CD8-positive, alpha-beta memory T cell (primary cell): ENCODE results near the gene CCDC112. TPM values are rescaled to one million over a fixed set of nuclear protein-coding genes. Genes with fewer than 3 reads are reported as not detected.

Experiments used
- CTCF ChIA-PET: fragments of 350-600 bp; sonication (Branson Sonifier 250); formaldehyde crosslinking; loops from one replicate; lab custom pipeline; 2021; ENCODE audit warnings: antibody characterized with exemption; lab: Charles Lee
- POLR2A ChIA-PET: fragments of 350-600 bp; sonication (Branson Sonifier 250); formaldehyde crosslinking; loops from one replicate; lab custom pipeline; 2021; ENCODE audit warnings: antibody characterized with exemption; lab: Charles Lee
- DNase-seq, 5 donors: peaks; one replicate each; pipeline versions ENCODE4 v3.0.0 to v3.0.0-alpha.2; 2020 to 2022; ENCODE audit warnings: mixed read lengths in 1 of 5
- H3K27ac ChIP-seq: one replicate; pipeline ENCODE4 v1.7.0; 2013; ENCODE audit warnings: low read depth, mild to moderate bottlenecking, low read length, moderate library complexity
- H3K27me3 ChIP-seq: 2 replicates; pipeline ENCODE4 v1.7.0; 2013; ENCODE audit warnings: low read length, mild to moderate bottlenecking; ENCODE audit not compliant: insufficient read depth, poor library complexity, severe bottlenecking
- H3K36me3 ChIP-seq: 2 replicates; pipeline ENCODE4 v1.7.0; 2013; ENCODE audit warnings: mild to moderate bottlenecking, low read length, moderate library complexity; ENCODE audit not compliant: insufficient read depth
- H3K4me1 ChIP-seq: 2 replicates; pipeline ENCODE4 v1.7.0; 2013; ENCODE audit warnings: mild to moderate bottlenecking, low read length, moderate library complexity; ENCODE audit not compliant: insufficient read depth
- H3K4me3 ChIP-seq: 2 replicates; pipeline ENCODE4 v1.7.0; 2013; ENCODE audit warnings: mild to moderate bottlenecking, low read length
- H3K9me3 ChIP-seq: 2 replicates; pipeline ENCODE4 v1.7.0; 2013; ENCODE audit warnings: mild to moderate bottlenecking, low read length
- H3K27ac Mint-ChIP-seq, 8 donors: one replicate each; pipeline ENCODE4 v1.8.0; 2020 to 2021; ENCODE audit warnings: mixed read lengths in 8 of 8, mild to moderate bottlenecking in 6 of 8, inconsistent platforms in 3 of 8, moderate library complexity in 3 of 8
- H3K27me3 Mint-ChIP-seq, 2 donors: one replicate each; pipeline ENCODE4 v1.8.0; 2020 to 2021; ENCODE audit warnings: mixed read lengths in 2 of 2, mild to moderate bottlenecking in 1 of 2, moderate library complexity in 1 of 2
- H3K36me3 Mint-ChIP-seq, 3 donors: one replicate each; pipeline ENCODE4 v1.8.0; 2020 to 2021; ENCODE audit warnings: mixed read lengths in 3 of 3, inconsistent platforms in 1 of 3, mild to moderate bottlenecking in 1 of 3
- H3K4me1 Mint-ChIP-seq, 3 donors: one replicate each; pipeline ENCODE4 v1.8.0; 2020 to 2021; ENCODE audit warnings: mixed read lengths in 3 of 3, inconsistent platforms in 1 of 3, mild to moderate bottlenecking in 1 of 3
- H3K4me3 Mint-ChIP-seq, 7 donors: one replicate each; pipeline ENCODE4 v1.8.0; 2020 to 2021; ENCODE audit warnings: mixed read lengths in 7 of 7, mild to moderate bottlenecking in 6 of 7, moderate library complexity in 4 of 7, inconsistent platforms in 2 of 7
- H3K9me3 Mint-ChIP-seq, 5 donors: one replicate each; pipeline ENCODE4 v1.8.0; 2020 to 2022; ENCODE audit warnings: mixed read lengths in 5 of 5, mild to moderate bottlenecking in 3 of 5, moderate library complexity in 2 of 5, inconsistent platforms in 1 of 5
- polyA plus RNA-seq: library from polyadenylated mRNA; unstranded; fragments of 300-500 nt; fragmentation: Illumina TruSeq; gene quantifications from one replicate; pipeline ENCODE4 v1.2.3, GENCODE V29; 2021
- total RNA-seq, 2 experiments: library from RNA; stranded (reverse); gene quantifications; one replicate each; pipeline ENCODE4 v1.2.3, GENCODE V29; 2021

Gene CCDC112
- total and polyA plus RNA-seq, 3 experiments from 2014 or later, result 1.6 to 4.8 (median 2.2) TPM

DNA sequence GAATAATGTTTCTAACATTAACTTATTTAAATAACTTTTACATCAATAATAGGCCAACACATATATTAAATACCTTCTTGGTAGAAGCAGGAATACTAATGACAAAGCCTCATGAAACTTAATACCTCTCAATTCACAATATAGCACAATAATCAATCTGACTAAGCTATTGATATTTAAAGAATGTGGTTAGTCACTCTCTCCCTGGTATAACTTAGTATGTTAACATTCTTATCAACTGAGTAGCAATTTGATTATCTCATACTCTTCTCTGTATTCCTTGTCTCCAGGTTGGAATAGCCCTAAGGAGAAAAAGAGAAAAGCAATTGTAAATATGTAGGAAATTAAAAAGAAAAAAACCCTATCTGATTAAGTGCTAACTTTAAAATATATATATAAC lies 28.8 kb downstream of the CCDC112 start:
- CTCF ChIA-PET, result no interaction called here
- no peak for DNase-seq
- Histone ChIP-seq H3K36me3 (no peaks in the 10 kb centered on the region), H3K4me3 (no peak overlapping the region), H3K27ac (no peak overlapping the region), H3K27me3 (no peaks in the 10 kb centered on the region), H3K4me1 (no peaks in the 10 kb centered on the region), H3K9me3 (no peaks in the 10 kb centered on the region)
- H3K4me1 Mint-ChIP-seq, result peaks cover 8 to 12% (median 9%) of the 10 kb centered on the region in 3 donors
- no peaks in the 10 kb centered on the region for H3K27me3 Mint-ChIP-seq
- POLR2A ChIA-PET, result no interaction called here
- no peak overlapping the region for H3K27ac Mint-ChIP-seq
- H3K4me3 Mint-ChIP-seq, result no peak overlapping the region
- H3K9me3 Mint-ChIP-seq, result peaks cover 0 to 9% (median 0%) of the 10 kb centered on the region in 5 donors
- H3K36me3 Mint-ChIP-seq, result peaks cover 0 to 8% (median 7%) of the 10 kb centered on the region in 3 donors

DNA sequence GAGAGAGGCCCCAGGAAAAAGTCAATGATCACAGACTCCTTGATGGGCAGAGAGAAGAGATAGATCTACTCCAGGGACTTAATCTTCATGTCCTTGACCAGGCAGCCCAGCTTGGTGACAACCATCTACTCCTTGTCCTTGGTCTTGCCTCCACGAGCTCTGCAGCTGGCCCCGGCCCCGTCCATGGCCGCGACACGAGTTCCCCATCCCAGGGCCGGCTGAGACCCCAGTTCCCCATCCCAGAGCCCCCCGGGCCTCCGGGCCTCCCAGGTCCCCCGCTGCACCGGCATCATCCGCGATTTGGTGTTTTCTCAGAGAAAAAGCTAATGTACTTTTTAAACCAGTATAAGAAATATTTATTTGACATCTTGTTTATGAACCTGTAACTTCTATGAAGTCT lies 31.2 kb downstream of the CCDC112 start:
- Histone ChIP-seq H3K27ac (no peak overlapping the region), H3K9me3 (no peaks in the 10 kb centered on the region), H3K36me3 (no peaks in the 10 kb centered on the region), H3K4me3 (no peak overlapping the region), H3K27me3 (no peaks in the 10 kb centered on the region), H3K4me1 (peaks cover 17% of the 10 kb centered on the region)
- Mint-ChIP-seq H3K4me3 (no peak overlapping the region), H3K27ac (no peak overlapping the region), H3K27me3 (no peaks in the 10 kb centered on the region), H3K36me3 (peaks cover 0 to 11% (median 2%) of the 10 kb centered on the region in 3 donors), H3K4me1 (peaks cover 26 to 33% (median 29%) of the 10 kb centered on the region in 3 donors), H3K9me3 (peaks cover 0 to 9% (median 0%) of the 10 kb centered on the region in 5 donors)
- POLR2A ChIA-PET, result no interaction called here
- DNase-seq, result no peak
- CTCF ChIA-PET, result no interaction called here

DNA sequence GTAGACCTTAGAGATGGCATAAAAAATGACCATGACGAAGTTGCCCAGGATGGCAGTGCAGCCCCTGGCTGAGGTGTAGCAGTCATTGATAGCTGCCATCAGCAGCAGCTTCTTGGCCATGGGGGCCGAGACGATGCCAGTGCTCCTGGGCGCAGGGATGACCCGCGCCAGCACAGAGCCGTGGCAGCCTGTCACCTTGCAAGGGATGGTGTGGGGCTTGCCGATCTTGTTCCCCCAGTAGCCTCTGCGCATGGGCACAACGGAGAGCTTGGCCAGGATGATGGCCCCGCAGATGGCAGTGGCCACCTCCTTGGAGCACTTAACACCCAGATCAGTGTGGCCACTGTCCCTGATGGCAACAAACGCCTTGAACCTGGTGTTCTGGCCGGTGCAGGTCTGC lies 31.7 kb downstream of the CCDC112 start:
- no peak for DNase-seq
- Mint-ChIP-seq H3K9me3 (peaks cover 0 to 9% (median 0%) of the 10 kb centered on the region in 5 donors), H3K4me3 (no peak overlapping the region), H3K27me3 (no peaks in the 10 kb centered on the region), H3K27ac (peak overlapping the region in 1 of 8 donors; percentile 31), H3K36me3 (peaks cover 0 to 12% (median 1%) of the 10 kb centered on the region in 3 donors), H3K4me1 (peaks cover 29 to 37% (median 33%) of the 10 kb centered on the region in 3 donors)
- Histone ChIP-seq H3K9me3 (no peaks in the 10 kb centered on the region), H3K36me3 (no peaks in the 10 kb centered on the region), H3K27ac (no peak overlapping the region), H3K27me3 (no peaks in the 10 kb centered on the region), H3K4me3 (no peak overlapping the region), H3K4me1 (peaks cover 17% of the 10 kb centered on the region)
- POLR2A ChIA-PET, result no interaction called here
- CTCF ChIA-PET, result no interaction called here

DNA sequence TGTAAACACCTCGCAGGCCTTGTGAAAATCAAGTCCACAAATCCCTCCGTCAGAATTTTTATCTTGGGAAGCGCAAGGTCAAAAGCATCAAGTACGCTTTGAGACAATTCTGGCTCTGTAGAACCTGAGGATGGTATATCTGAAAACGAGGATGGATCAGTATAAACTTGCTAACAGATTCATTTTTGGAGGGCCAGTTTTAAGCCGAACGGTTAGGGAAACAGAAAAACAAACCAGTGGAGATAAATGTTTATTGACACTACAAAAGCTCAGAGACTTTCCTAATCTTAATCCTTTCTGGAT lies 33.4 kb downstream of the CCDC112 start:
- H3K36me3 ChIP-seq, result no peaks in the 10 kb centered on the region
- CTCF ChIA-PET, result no interaction called here
- peaks cover 0 to 9% (median 0%) of the 10 kb centered on the region in 5 donors for H3K9me3 Mint-ChIP-seq
- peaks cover 0 to 20% (median 0%) of the 10 kb centered on the region in 3 donors for H3K36me3 Mint-ChIP-seq
- POLR2A ChIA-PET, result no interaction called here
- H3K9me3 ChIP-seq, result no peaks in the 10 kb centered on the region
- H3K4me3 ChIP-seq, result peak overlapping the region; percentile 72
- no peak for DNase-seq
- peak overlapping the region; percentile 69 for H3K27ac ChIP-seq
- H3K27me3 ChIP-seq, result no peaks in the 10 kb centered on the region
- peaks cover 29% of the 10 kb centered on the region for H3K4me1 ChIP-seq
- no peaks in the 10 kb centered on the region for H3K27me3 Mint-ChIP-seq
- peak overlapping the region; percentile 93 to 99 (median 95) for H3K4me3 Mint-ChIP-seq
- peak overlapping the region; percentile 31 to 99 (median 94) for H3K27ac Mint-ChIP-seq
- H3K4me1 Mint-ChIP-seq, result peaks cover 45 to 55% (median 49%) of the 10 kb centered on the region in 3 donors

DNA sequence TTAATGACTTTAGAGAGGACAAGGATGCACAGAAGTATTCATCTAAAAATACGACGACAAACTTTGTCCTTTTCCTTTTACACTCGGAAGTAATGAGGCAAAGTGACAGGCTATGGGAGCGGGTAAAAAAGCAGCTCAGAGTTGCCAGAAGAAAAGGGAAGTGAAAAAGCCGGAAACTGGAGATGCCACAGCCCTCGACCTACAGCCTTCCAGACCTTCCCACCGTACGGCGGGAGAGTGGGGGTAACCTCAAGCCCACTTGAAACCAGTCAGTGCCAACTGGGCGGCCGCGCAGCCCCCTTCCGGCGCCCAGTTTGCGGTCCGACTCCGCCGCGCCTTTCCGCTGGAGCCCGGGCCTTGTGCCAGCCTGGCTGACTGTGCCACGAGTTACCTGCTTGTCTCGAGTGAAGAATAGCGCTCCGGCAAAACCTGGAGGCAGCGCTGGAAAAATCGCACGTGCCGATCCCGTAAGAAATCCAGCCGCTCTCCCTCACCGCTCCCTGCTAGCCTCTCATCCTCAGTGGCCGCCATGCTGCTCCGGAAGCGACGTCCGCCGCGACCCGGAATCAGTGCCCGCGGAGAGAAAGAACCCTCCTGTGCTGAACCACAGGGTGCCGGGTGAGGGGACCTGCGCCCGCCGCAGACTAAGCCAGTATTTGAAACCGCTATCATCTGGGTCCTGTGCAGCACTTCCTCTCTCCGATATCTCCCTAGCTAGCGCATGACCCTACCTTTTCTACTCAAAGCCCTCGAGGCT lies 34.0 kb downstream of the CCDC112 start, which contains the start of gene PGGT1B:
Gene PGGT1B, minus strand, starts transcription at position 557 of the 757 bp plus-strand sequence. Its CDS starts 26 bp downstream, at position 531.
- Mint-ChIP-seq H3K4me3 (peak within 1 kb of the TSS; percentile 93 to 99 (median 95)), H3K27ac (peak within 1 kb of the TSS; percentile 31 to 99 (median 94))
- CTCF ChIA-PET, result interaction anchor here (1.0 to 1.6 kb wide), 3 partner anchors 33 to 362 kb away, joined by 3 to 4 read pairs (median 3); no protein-coding TSS in a partner anchor

DNA sequence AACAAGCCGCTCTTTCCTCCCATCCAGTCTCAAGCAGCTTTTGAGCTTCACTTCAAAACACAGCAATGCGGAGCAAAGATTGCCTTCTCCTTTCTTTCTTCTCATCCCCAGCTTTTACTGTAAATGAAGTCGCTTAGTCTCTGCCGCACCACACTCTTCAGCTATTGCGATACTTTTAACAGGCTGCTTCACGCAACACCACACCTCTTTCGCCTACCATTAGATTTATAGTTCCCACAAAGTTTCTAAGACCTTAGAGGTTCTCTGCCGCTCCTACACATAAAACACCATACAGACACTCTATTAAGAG lies 34.5 kb downstream of the CCDC112 start:
- peak overlapping the region; percentile 72 for H3K4me3 ChIP-seq
- peak overlapping the region; percentile 31 to 99 (median 94) for H3K27ac Mint-ChIP-seq
- H3K27me3 ChIP-seq, result no peaks in the 10 kb centered on the region
- no peaks in the 10 kb centered on the region for H3K9me3 ChIP-seq
- H3K4me3 Mint-ChIP-seq, result peak overlapping the region; percentile 93 to 99 (median 95)
- H3K36me3 ChIP-seq, result no peaks in the 10 kb centered on the region
- POLR2A ChIA-PET, result interaction anchor here (0.6 to 1.5 kb wide), 2 partner anchors 34 to 282 kb away, joined by 4 to 6 read pairs; partner anchors contain the start of genes CCDC112 and FEM1C
- peaks cover 0 to 9% (median 0%) of the 10 kb centered on the region in 5 donors for H3K9me3 Mint-ChIP-seq
- no peak for DNase-seq
- peaks cover 50 to 64% (median 57%) of the 10 kb centered on the region in 3 donors for H3K4me1 Mint-ChIP-seq
- H3K27ac ChIP-seq, result peak overlapping the region; percentile 69
- peaks cover 29% of the 10 kb centered on the region for H3K4me1 ChIP-seq
- CTCF ChIA-PET, result interaction anchor here (1.0 to 1.6 kb wide), 3 partner anchors 34 to 363 kb away, joined by 3 to 4 read pairs (median 3); no protein-coding TSS in a partner anchor
- H3K27me3 Mint-ChIP-seq, result no peaks in the 10 kb centered on the region
- H3K36me3 Mint-ChIP-seq, result peaks cover 0 to 18% (median 0%) of the 10 kb centered on the region in 3 donors

More for the DNA sequence above, 34.0 kb downstream of the CCDC112 start, which contains the start of gene PGGT1B:
- DNase-seq, result peak; percentile 51 to 75 (median 61)
- POLR2A ChIA-PET, result interaction anchor here (0.6 to 1.5 kb wide), 2 partner anchors 34 to 282 kb away, joined by 4 to 6 read pairs; partner anchors contain the start of genes CCDC112 and FEM1C
- Mint-ChIP-seq H3K36me3 (peaks cover 0 to 18% (median 0%) of the 10 kb centered on the region in 3 donors), H3K9me3 (peaks cover 0 to 9% (median 0%) of the 10 kb centered on the region in 5 donors), H3K27me3 (no peaks in the 10 kb centered on the region), H3K4me1 (peaks cover 48 to 60% (median 54%) of the 10 kb centered on the region in 3 donors)
- peaks cover 29% of the 10 kb centered on the region for H3K4me1 ChIP-seq
- no peaks in the 10 kb centered on the region for H3K9me3 ChIP-seq
- peak within 1 kb of the TSS; percentile 69 for H3K27ac ChIP-seq
- H3K27me3 ChIP-seq, result no peaks in the 10 kb centered on the region
- H3K4me3 ChIP-seq, result peak within 1 kb of the TSS; percentile 72
- no peaks in the 10 kb centered on the region for H3K36me3 ChIP-seq

DNA sequence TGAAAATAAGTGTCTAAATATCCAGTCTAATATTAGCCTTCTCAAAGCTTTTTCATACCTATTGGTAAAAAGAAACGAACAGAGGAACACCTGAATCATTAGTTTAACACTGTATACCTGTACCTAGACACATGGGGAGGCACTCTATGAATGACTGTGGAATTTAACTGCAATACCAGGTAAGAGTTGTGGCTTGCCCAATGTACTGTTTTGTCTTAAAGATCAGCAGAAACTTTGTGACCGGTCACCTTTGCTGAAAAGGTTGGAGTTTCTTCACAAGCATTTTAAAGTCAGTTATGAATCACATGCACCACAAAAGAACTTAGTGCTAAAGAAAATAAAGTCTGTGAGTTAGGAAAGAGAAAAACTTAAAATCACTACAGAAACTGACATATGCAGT lies 36.2 kb downstream of the CCDC112 start:
- Mint-ChIP-seq H3K4me3 (peak overlapping the region in 2 of 7 donors; percentile 63 to 87), H3K9me3 (peaks cover 0 to 9% (median 0%) of the 10 kb centered on the region in 5 donors), H3K27ac (no peak overlapping the region), H3K36me3 (peaks cover 0 to 32% (median 2%) of the 10 kb centered on the region in 3 donors), H3K27me3 (no peaks in the 10 kb centered on the region), H3K4me1 (peaks cover 66 to 81% (median 74%) of the 10 kb centered on the region in 3 donors)
- CTCF ChIA-PET, result interaction anchor here (0.8 kb wide), 1 partner anchor 13 kb away, joined by 3 read pairs; no protein-coding TSS in a partner anchor
- Histone ChIP-seq H3K27me3 (no peaks in the 10 kb centered on the region), H3K4me1 (peaks cover 30% of the 10 kb centered on the region), H3K27ac (no peak overlapping the region), H3K36me3 (no peaks in the 10 kb centered on the region), H3K4me3 (no peak overlapping the region), H3K9me3 (no peaks in the 10 kb centered on the region)
- DNase-seq, result no peak
- POLR2A ChIA-PET, result no interaction called here

DNA sequence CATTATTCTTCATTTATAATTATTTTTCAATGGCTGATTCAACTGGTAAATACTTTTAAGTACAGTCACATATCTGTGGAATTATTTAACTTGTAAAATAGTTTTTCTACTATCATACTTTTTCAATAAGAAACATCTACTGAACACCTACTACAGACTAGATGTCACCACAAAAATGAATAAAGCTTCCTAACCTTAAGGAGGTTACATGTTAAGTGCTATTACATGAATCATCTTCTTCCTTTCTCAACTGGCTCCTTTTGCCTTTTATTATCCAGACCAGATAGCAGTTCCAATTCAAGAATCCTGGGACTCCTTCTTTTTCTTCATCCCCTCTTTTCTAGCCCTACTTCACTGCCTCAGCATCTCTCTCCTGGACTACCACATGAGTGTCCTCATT lies 38.5 kb downstream of the CCDC112 start:
- no peaks in the 10 kb centered on the region for H3K36me3 ChIP-seq

More for the DNA sequence above, 38.5 kb downstream of the CCDC112 start:
- H3K27ac Mint-ChIP-seq, result no peak overlapping the region
- H3K36me3 Mint-ChIP-seq, result peaks cover 0 to 38% (median 5%) of the 10 kb centered on the region in 3 donors
- DNase-seq, result no peak
- H3K9me3 Mint-ChIP-seq, result peaks cover 0 to 2% (median 0%) of the 10 kb centered on the region in 5 donors
- Histone ChIP-seq H3K4me3 (no peak overlapping the region), H3K4me1 (peaks cover 37% of the 10 kb centered on the region), H3K9me3 (no peaks in the 10 kb centered on the region), H3K27ac (no peak overlapping the region), H3K27me3 (no peaks in the 10 kb centered on the region)
- H3K4me3 Mint-ChIP-seq, result no peak overlapping the region
- ChIA-PET CTCF (no interaction called here), POLR2A (no interaction called here)
- peaks cover 76 to 91% (median 86%) of the 10 kb centered on the region in 3 donors for H3K4me1 Mint-ChIP-seq
- H3K27me3 Mint-ChIP-seq, result no peaks in the 10 kb centered on the region
